NCI-H1105 (cell line): Measurements from ENCODE around the gene SAMD10.
"Not testable (repeated sequence)": the region's sequence is repeated elsewhere in the genome, so short reads cannot be mapped to it uniquely, and the experiment has no call there.

ENCODE experiments used
- DNase-seq: peaks from one replicate; lab custom pipeline; 2025; lab: John Stamatoyannopoulos, UW

Gene SAMD10

DNA sequence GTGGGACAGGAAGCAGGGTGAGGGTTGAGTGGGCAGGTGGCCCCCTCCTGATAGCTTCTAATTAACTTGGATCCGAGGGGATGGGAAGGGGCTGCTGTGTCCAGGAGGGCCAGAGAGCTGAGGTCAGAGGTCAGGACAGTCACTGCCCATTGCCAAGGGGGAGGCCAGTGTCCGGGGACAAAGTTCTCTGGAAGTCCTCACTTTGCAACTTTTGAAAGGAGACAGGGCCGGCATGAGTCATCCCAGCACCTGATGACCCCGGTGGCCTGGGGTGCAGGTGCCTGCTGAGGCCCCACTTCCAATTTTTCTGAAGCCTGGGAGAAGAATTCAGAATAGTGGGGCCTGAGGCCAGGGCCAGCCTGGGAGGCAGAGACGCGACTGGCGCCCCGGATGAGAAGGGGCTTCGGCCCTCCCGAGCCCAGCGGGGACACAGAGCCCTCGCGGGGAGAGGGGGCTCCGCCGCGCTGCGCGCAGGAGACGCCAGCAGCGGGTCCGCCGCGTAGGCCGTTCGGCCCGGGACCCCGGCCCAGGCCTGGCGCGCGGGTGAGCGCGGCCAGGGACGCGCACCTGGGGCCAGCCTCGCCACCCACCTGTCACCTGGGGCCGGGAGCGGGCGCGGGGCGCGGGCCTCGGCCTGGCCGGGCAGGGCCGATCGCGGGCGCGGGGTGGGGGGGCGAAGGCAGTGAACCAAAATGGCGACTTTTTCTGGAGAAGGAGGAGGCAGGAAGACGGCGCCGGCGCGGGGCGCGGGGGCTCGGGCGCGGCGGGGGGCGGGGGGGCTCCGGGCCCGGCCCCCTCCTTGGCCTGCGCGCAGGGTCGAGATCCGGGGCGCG is 10.3 kb downstream of the SAMD10 start:
- DNase-seq = no peak

DNA sequence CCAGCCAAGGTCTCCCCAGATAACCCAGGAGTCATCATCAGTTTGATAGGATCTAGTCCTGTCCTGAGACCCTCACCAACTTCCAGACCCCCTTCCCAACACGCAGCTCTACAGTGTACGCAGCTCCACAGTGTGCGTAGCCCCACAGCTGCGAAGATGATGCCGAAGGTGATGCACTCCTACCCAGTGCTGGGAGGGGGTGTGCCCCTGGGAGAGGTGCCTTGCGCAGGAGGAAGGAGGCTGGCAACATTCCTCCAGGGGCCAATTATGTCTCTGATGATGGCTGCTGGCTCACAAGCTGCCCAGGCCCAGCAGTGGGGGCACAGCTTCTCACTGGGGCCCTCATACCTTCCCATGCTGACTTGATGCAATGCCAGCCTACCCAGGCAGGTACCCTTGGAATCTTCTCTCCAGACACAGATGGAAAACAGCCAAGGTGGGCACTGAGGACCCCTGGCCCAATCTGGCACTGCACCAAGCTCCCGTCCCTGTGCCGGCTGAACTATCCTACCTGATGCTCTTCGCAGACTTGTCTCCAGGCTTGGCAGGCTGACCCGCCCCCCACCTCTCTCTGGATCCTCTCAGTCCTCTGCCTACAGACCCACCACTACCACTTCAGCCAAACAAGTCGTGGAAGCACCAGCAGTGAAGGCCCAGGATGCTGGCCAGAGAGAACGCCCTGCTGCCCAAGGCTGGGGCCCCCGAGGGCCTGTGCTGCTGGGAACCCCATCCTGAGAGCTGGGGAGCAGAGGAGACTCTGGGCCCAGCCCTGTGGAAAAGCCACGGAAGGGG is 11.1 kb downstream of the SAMD10 start:
- no peak for DNase-seq

DNA sequence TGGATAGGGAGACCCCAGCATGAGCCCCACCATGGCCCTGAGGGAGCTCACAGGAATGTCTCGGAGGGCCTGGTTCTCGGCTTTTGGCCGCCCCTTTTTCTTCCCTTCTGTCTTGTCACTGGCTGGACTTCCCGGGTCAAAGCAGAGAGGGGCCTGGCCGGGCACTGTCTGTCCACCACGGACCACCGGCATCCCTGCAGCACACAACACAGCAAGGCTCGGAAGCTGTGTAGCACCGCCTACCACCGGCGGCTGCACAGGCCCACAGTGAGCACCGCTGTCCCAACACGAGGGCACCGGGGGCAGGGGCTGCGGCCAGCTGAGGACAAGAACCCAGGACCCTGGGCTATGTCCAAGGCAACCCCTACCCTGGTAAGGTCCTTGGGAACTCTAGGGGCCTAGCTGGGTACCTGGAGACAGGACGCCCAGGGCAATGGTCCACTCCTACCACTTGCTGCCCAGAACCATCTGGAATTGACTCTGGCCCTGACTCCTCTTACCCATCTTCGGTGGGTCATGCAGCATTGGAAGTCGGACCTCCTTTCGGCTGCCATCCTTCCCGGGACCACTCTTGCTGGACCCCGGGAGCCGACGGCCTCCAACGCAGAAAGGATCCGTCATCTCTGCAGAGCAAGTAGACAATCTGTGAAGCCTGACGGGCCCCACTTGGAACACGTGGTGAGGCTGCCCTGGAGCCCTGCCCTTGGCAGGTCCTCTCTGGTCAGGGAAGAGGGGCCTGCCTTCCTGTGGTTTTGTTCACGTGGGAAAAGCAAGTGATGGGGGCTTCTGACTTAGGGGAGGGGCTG is 11.9 kb downstream of the SAMD10 start:
- DNase-seq = no peak

DNA sequence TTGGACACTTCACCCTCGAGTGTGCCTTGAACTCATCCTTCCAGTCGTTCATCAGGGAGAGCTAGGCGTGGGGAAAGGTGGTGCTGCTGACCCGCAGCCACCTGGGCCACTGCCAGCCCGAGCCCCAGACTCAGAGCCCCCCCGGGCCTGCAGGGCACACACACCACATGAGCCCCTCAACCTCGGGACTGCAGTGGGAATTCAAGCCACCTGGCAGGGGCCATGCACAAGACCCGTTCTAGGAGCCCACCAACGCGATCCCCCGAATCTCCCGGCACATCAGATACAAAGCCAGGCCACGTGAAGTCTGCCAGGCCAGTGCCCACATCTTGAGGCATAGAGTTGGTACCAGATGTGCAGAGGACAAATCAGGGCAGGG is 12.5 kb downstream of the SAMD10 start:
- DNase-seq = no peak

DNA sequence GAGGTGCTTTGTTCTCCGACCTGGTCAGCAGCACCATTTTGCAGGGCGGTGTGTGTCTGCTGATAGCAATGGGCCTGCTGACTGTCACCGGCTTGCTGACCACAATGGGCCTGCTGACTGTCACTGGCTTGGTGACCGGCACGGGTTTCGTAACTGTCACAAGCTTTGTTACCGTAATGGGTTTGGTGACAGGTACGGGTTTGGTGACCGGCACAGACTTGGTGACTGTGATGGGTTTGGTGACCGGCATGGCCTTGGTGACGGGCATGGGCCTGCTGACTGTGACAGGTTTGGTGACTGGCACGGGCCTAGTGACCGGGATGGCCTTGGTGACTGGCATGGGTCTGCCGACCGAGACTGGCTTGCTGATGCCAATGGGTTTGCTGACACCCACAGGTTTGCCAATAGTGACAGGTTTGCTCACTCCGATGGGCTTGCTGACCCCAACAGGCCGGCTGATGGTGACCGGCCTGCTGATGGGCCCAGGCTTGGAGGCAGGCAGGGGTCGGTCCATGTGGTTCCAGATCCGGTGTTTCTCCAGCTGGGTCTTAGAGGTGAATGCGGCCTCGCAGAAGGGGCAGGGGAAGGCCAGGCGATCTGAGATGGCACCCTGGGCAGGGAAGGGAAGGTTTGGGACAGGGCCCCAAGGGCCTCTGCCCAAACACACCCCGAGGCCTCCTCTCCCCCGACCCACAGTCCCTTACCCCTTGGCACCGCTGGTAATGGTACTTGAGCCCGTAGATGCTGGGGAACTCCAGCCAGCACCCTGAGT is 13.1 kb downstream of the SAMD10 start:
- DNase-seq = no peak

DNA sequence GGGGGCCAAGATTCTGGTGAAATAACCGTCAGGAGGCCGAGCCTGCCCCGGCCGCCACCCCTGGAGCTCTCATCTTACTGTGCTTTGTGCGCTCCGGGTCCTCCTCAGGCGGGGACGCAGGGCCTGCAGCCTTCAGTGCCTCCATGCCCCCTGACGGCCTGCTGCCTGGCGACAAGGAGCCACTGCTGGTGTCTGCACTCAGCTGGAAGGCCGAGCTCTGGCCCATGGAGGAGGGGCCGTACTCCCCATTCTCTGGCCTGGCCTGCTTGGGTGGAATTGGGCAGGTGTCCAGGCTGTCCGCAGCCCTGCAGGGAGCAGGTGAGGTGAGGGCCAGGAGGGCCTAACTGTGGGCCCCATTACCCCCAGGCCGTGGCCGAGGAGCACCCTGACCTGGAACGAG is 15.0 kb downstream of the SAMD10 start:
- DNase-seq = no peak

DNA sequence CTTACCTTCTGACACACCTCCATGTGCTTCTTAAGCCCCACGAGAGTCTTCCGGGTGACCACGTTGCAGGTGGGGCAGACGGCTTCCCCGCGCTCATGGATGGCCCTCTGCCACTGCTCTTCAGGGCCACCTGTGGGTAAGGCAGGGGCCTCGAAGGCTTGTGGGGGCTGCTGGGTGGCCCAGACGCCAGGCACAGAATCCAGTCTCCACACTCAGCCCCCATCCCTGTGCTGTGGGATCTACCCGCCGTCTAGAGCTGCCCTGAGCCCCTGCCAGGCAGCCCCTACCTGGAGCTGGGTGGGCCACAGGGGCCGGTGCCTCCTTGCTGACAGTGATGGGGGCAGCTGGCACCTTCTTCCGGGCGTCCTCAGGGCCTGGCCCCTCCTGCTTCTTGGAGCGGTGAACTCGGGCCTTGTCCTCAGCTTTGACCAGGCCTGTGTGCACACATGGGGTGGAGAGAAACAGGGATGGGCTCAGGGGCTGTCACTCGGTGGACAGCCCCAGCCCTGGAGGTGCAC is 15.6 kb downstream of the SAMD10 start:
- no peak for DNase-seq

DNA sequence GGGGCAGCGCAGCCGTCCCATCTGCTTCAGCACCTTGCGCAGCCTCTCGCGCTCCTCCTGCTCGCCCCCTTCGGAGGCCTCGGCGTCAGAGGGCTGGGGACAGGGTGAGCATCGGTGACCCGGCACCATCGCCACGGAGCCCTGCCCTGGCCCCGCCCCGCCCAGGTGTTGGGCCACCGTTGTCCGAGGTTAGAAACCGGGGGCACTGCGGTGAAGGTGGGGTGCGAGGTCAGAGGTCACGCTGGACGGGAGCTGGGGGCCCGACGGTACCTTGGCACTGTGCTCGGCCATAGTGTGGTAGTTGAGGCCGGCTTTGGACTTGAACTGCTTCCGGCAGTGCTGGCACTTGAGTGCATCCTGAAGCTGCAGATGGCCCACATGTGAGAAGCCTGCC is 16.1 kb downstream of the SAMD10 start:
- no peak for DNase-seq

DNA sequence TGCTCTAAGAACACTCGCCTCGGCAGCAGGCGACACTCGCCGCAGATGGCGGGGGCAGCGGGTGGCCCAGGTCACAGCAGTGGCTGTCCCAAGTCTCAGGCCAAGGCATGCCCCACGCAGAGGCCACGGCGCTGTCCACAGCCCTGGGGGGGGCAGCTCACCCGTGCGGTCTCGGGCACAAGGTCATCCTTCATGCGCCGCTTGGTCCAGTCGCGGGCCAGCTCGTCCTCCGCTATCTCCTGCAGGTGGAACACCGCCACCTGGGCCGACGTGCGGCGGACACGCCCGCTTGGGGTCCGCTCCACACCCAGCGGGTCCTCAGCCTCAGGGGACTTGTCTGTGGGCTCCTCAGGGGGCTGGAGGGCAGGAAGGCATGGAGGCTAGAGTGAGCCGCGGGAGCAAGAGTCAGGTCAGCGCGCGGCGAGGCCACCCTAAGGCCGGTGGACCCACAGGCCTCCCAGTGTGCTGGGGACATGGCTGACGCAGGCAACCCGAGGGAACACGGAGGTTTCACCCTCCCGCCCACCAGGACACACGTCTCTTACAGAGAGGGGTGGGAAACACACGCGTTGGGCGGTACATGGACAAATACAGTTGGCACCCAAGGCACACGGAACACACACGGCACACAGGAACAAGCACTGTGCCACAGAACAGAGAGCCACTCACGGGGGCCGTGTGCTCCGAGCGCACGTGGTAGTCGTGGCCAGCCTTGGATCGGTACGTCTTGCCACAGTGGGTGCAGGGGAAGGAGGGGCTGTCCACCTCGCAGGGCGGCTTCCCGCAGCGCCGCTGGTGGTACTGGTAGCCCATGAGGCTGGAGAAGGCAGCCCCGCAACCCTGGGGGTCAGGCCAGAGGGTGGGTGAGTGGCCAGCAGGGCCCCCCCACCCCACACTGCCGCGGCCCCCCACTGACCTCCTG is 16.8 kb downstream of the SAMD10 start:
- no peak for DNase-seq

DNA sequence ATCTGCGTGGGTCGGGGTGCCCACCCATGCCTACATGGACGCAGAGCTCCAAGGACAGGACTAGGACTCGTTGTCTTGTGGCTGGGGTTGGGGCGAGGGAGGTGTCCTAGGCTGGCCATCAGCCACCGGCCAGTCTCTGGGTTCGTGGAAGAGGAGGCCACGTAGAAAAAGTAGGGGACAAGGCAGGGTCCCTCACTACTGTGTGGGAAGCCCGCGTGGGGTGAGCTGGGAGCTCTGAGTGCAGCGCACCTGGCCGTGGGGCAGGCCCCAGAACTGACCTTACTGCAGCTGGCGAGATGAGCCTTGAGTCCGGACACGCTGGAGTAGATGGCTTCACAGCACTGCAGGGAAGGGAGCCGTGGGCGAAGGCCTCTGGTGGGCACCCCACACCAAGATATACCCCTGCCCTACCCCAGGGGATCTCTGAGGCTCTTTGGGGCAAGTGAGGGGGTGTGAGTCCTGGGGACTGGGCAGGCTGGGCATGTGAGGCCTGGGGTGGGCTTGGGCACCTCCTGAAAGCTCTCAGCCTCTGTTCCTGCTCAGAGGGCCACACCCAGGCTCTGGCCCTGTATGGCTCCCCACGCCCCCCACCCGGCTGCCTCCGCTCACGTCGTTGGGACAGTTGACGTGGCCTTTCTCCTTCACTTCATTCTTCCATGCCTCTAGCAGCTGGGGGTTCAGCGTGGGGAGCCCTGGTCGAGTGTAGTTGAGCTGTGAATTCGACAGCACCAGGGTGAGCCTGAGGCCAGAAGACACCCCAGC is 17.6 kb downstream of the SAMD10 start:
- DNase-seq = no peak

DNA sequence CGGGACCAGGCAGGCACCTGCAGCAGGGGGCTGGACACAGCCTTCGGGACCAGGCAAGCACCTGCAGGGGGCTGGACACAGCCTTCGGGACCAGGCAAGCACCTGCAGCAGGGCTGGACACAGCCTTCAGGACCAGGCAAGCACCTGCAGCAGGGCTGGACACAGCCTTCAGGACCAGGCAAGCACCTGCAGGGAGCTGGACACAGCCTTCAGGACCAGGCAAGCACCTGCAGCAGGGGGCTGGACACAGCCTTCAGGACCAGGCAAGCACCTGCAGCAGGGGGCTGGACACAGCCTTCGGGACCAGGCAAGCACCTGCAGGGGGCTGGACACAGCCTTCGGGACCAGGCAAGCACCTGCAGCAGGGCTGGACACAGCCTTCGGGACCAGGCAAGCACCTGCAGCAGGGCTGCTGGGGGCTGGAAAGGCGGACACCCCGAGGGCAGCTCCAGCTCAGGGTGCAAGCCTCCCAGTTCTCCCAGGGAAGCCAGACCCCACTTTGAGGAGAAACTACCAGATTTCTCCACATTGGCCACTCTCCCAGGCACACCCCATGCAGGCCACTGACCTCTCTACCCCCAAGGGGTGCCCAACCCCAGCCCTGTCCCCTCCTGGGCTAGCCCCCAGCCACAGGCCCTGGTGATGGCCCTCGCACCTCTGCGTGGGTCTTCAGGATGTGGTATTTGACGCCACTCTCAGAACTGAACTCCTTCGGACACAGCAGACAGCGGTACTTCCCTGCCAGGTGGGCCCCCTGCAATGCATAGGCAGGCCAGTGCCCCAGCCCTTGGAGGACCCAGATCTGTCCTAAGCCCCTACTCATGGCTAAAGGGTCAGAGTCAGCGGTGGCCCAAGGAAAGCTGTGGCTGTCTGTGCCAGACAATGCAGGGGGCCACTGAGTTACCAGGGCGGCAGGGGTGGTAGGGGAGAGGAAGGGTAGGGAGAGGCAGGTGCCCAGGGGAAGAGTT is 18.5 kb downstream of the SAMD10 start:
- not testable (repeated sequence) for DNase-seq

DNA sequence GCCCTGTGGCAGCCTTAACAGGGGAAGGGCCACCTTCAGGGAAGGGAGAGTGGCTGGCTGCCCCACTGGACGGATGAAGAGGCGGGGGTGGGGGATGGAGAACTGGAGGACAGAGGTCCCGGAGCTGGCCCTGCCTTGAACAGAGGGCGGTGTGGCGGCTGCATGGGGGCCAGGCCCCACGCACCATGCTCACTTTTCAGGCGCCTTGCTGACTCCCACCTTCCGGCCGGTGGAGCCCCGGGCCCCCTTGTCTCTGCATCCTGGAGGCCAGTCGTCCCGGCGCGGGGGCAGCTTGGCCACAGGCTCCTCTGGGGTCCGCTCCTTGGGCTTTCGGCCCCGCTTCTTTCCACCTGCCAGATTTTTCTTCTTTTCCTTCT is 19.8 kb downstream of the SAMD10 start:
- no peak for DNase-seq

DNA sequence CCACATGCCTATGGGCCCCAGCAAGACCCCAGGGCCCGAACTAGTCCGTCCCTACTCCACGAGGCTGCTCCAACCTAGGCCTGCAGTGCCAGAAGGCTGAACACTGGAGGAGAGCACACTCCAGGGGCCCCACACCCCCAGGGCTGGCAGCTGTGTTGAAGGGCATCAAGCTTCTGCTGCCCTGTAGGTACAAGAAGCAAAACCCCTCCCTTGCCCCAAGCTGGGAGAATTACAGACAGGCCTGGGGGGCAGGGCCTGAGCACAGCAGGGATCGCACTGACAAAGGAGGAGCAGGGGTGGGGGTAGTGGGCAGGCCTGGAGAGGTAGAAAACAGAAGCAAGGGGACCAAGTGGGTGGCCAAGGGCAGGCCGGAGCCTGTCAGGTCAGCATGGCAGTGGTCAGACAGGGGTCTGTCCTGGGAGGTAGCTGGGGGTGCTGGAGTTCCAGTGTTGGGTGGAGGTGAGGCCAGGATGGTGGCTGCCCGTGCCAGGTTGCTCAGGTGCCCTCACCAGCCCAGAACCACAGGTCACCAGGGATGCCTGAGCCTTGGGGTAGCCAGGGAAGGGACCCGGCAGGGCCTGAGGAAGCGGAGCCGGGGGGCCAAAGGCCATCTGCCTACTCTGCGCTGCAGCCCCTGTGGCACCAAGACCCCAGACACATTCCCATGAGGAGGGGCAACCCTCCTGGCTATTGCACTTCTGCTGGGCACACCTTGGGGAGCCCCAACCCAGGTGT is 20.3 kb downstream of the SAMD10 start:
- DNase-seq = no peak

DNA sequence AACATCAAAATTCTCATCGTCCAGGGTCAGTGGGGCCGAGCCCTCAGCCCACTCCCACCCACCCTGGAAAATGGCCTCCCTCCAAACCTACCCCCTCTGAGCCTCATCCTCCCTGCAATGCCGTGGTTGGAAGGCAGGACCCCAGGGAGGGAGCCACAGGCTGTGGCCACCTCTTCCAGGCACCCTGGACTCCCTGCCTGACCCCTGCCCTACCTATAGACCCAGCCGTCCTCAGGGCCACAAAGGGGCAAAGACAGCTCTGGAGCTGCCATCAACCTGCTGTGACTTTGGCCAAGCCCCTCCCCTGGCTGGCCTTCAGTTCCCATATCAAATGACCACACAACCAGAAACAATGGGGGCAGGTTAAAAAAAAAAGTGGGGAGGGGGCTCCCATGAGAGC is 21.0 kb downstream of the SAMD10 start:
- no peak for DNase-seq

DNA sequence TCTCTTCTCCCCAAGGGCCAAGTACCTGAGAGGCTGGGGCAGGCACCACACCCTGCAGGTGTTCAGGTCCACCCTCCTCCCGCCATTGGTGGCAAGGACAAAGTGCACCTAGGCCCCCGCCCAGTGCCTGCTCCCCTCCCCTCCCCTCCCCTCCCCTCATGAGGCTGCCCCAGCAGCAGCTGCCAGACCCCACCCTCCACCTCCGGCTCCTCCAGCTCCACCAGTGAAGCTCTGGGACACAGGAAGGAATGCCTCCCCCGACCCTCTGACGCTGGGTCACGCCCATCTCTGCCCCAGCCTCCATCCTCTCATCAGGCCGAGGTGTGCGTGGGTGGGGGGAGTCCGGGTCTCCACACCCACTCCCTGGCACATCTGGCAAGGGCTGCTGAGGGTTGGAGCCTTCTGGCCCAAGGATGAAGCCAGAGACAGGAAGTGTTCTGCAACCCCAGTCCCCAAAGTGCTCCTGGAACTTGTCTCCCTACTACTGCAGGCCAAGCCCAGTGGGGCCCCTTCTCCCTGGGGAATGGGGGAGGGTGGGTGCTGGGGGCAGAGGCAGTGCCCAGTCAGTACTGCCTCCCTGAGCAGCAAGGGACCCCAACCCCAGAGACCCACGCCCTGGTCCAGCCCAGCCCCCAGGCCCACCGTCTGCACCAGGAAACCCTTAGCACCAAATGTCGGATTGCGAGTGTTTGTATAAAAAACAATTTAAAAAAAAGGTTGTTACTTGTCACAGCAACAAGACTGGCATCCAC is 21.6 kb downstream of the SAMD10 start:
- DNase-seq = peak; percentile 62

DNA sequence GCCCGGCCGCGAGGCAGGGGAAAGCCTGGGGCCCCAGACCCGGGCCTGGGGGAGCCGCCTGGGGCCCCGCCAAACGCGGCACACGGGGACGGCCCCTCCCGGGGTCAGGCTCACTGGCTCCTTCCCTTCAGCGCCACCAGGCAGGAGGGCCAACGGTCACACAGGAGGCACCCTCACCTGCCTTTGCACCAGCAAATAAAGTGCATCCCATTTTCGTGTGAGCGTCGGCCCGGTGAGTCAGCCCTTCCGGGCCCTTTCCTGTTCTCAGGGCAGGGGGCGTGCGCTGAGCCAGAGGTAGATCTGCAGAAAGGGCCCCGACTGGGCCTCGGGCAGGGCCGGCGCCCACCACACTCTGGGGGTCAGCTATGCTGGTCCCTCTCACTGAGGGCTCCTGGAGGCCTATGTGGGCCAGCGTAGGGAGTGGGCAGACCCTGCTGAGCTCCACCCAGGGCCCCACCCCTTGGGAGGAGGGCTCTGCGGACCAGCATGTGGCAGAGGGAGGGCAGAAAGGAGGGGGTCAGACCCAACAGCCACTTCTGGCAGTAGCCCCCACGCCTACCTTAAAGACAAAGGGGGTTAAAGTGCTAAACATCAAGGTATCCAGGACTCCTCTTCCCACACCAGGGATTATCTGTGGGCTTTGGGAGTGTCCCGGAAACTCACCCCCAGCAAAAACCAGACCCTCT is 22.3 kb downstream of the SAMD10 start:
- peak; percentile 80 for DNase-seq

DNA sequence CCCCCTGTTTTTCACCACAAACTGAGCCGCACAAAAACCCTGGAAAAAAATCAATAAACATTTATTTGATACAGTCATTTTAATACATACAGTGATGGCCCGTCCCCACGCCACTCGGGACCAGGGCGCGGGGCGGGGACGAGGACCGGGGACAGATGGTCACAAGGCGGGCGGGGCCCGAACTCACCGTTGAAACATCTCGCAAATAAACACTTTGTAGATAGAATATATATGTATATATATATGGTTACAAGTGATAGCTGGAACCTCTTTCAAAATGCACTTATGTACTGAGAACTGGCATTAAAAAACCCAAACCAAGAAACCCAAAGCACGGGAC is 22.8 kb downstream of the SAMD10 start:
- no peak for DNase-seq
